Thyroid gland (tissue), 4 donors: Measurements from ENCODE around the gene STK33.

Source experiments
- POLR2A ChIP-seq, 2 donors: fragments of 450-650 bp; IDR thresholded peaks; one replicate each; pipeline ENCODE4 v1.6.1; 2017; ENCODE audit warnings: antibody characterized with exemption in 2 of 2, mild to moderate bottlenecking in 2 of 2, moderate library complexity in 1 of 2
- TF ChIP-seq, protein P1 (sequence below), 6 experiments: fragments of 200-600 bp in 3 of 6; fragments of 450-650 bp in 3 of 6; sonication (generic) in 3 of 6; IDR thresholded peaks; one replicate each; pipeline ENCODE4 v1.5.1; 2016 to 2019; ENCODE audit warnings: antibody characterized with exemption in 6 of 6, mild to moderate bottlenecking in 2 of 6, inconsistent platforms in 1 of 6, moderate library complexity in 1 of 6

DNA sequence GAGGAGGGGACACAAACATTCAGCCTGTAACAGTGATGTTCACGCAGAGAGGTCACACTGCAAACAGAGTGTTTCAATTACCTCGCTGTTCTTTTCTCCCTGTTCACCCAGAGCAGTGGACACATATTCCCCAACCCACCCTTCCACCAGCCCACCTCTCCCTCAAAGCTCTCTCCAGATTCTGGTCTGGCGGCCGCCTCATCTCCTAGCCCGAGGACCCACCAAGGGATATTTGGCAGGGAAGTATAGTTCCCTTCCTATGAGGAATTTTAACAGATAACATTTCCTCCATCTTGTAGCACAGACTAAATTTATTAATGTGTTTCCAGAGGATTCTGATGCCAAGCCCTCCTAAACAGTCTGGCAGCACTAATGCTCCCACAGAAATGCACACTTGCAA, 219.3 kb downstream of the STK33 start:
- TF ChIP-seq, protein P1, sequence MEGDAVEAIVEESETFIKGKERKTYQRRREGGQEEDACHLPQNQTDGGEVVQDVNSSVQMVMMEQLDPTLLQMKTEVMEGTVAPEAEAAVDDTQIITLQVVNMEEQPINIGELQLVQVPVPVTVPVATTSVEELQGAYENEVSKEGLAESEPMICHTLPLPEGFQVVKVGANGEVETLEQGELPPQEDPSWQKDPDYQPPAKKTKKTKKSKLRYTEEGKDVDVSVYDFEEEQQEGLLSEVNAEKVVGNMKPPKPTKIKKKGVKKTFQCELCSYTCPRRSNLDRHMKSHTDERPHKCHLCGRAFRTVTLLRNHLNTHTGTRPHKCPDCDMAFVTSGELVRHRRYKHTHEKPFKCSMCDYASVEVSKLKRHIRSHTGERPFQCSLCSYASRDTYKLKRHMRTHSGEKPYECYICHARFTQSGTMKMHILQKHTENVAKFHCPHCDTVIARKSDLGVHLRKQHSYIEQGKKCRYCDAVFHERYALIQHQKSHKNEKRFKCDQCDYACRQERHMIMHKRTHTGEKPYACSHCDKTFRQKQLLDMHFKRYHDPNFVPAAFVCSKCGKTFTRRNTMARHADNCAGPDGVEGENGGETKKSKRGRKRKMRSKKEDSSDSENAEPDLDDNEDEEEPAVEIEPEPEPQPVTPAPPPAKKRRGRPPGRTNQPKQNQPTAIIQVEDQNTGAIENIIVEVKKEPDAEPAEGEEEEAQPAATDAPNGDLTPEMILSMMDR (IDR thresholded peaks at IDR 0.05): no peak
- TF ChIP-seq POLR2A (IDR thresholded peaks at IDR 0.05): no peak
